IMR-90 (cell line): ENCODE results near the gene TCF20. TPM values are rescaled to one million over a fixed set of nuclear protein-coding genes. Genes with fewer than 3 reads are reported as not detected.

ENCODE experiments used
- ATAC-seq: fragments of 200-7000 bp; cut with Tn5 transposase; 2 replicates; pipeline ENCODE4 v1.9.1; 2020; ENCODE audit warnings: low read depth, mild to moderate bottlenecking, moderate library complexity
- BruUV-seq: library from RNA; stranded (reverse); fragments of 400-500 nt; replicated peaks from 2 replicates; lab custom pipeline; 2021; lab: Mats Ljungman, UMichigan
- CTCF ChIA-PET: fragments of 300-600 bp; formaldehyde crosslinking; extraction: SDS; loops from one replicate; lab custom pipeline; 2021; ENCODE audit warnings: antibody characterized with exemption; lab: Yijun Ruan, JAX
- POLR2A ChIA-PET: fragments of 300-600 bp; sonication (Branson Sonifier 250); formaldehyde crosslinking; loops from one replicate; lab custom pipeline; 2022; ENCODE audit warnings: antibody characterized with exemption; ENCODE audit not compliant: unreplicated experiment; lab: Charles Lee
- DNase-seq: peaks from one replicate; pipeline ENCODE4 v3.0.0; 2013
- H2AFZ ChIP-seq: replicated peaks from 2 replicates; pipeline ENCODE3; 2013; ENCODE audit warnings: low read length, mild to moderate bottlenecking; ENCODE audit not compliant: poor library complexity
- H2AK5ac ChIP-seq: 2 replicates; pipeline ENCODE4 v1.6.1; 2013; ENCODE audit warnings: low read depth, low read length, inconsistent platforms
- H2AK9ac ChIP-seq: replicated peaks from 2 replicates; pipeline ENCODE3; 2013; ENCODE audit warnings: mild to moderate bottlenecking, low read depth, low read length, moderate library complexity; ENCODE audit not compliant: poor library complexity
- H2BK120ac ChIP-seq: 2 replicates; pipeline ENCODE4 v1.6.1; 2013; ENCODE audit warnings: low read depth, low read length, inconsistent platforms
- H2BK15ac ChIP-seq: 3 replicates; pipeline ENCODE4 v1.6.1; 2013; ENCODE audit warnings: low read depth, low read length, inconsistent platforms
- H2BK20ac ChIP-seq: 2 replicates; pipeline ENCODE4 v1.6.1; 2013; ENCODE audit warnings: low read depth, mild to moderate bottlenecking, inconsistent platforms, low read length, moderate library complexity
- H2BK5ac ChIP-seq: 2 replicates; pipeline ENCODE4 v1.6.1; 2013; ENCODE audit warnings: mild to moderate bottlenecking, low read depth, low read length, inconsistent platforms; ENCODE audit not compliant: poor library complexity, severe bottlenecking
- H3K14ac ChIP-seq: replicated peaks from 2 replicates; pipeline ENCODE4 v1.6.1; 2013; ENCODE audit warnings: low read depth, low read length, inconsistent platforms
- H3K18ac ChIP-seq: 2 replicates; pipeline ENCODE4 v1.6.1; 2013; ENCODE audit warnings: low read depth, low read length, control low read depth
- H3K23ac ChIP-seq: 2 replicates; pipeline ENCODE4 v1.6.1; 2013; ENCODE audit warnings: low read depth, low read length, inconsistent platforms
- H3K27ac ChIP-seq: 2 replicates; pipeline ENCODE4 v1.5.1; 2013; ENCODE audit warnings: mild to moderate bottlenecking, control low read depth, low read length; ENCODE audit not compliant: insufficient read depth
- H3K27me3 ChIP-seq: 2 replicates; pipeline ENCODE4 v1.6.1; 2013; ENCODE audit warnings: low read length; ENCODE audit not compliant: control insufficient read depth, insufficient read depth
- H3K36me3 ChIP-seq: 2 replicates; pipeline ENCODE4 v1.6.1; 2013; ENCODE audit warnings: low read length, mixed read lengths; ENCODE audit not compliant: control insufficient read depth, insufficient read depth
- H3K4ac ChIP-seq: 2 replicates; pipeline ENCODE4 v1.6.1; 2013; ENCODE audit warnings: low read depth, low read length, inconsistent platforms
- H3K4me1 ChIP-seq: 2 replicates; pipeline ENCODE4 v1.6.1; 2013; ENCODE audit warnings: low read length, mixed read lengths; ENCODE audit not compliant: control insufficient read depth, insufficient read depth
- H3K4me2 ChIP-seq: 2 replicates; pipeline ENCODE4 v1.6.1; 2013; ENCODE audit warnings: low read depth, mild to moderate bottlenecking, control low read depth, low read length, moderate library complexity
- H3K4me3 ChIP-seq: 2 replicates; pipeline ENCODE4 v1.5.1; 2013; ENCODE audit warnings: low read depth, mild to moderate bottlenecking, control low read depth, low read length, moderate library complexity; ENCODE audit not compliant: insufficient read depth
- H3K56ac ChIP-seq: 2 replicates; pipeline ENCODE4 v1.6.1; 2013; ENCODE audit warnings: low read length, inconsistent platforms; ENCODE audit not compliant: insufficient read depth; ENCODE audit errors: extremely low read depth
- H3K79me1 ChIP-seq, 2 experiments: 2 replicates each; pipeline ENCODE4 v1.6.1; 2013; ENCODE audit warnings: low read length in 2 of 2, inconsistent platforms in 1 of 2, low read depth in 1 of 2
- H3K9ac ChIP-seq: 2 replicates; pipeline ENCODE4 v1.6.1; 2013; ENCODE audit warnings: low read depth, low read length, control low read depth
- H3K9me1 ChIP-seq: 2 replicates; pipeline ENCODE4 v1.6.1; 2013; ENCODE audit warnings: low read length, inconsistent platforms; ENCODE audit not compliant: insufficient read depth
- H3K9me3 ChIP-seq: 2 replicates; pipeline ENCODE4 v1.6.1; 2013; ENCODE audit warnings: low read length; ENCODE audit not compliant: control insufficient read depth, insufficient read depth
- H4K20me1 ChIP-seq: 2 replicates; pipeline ENCODE4 v1.6.1; 2013; ENCODE audit warnings: low read length, inconsistent platforms; ENCODE audit not compliant: insufficient read depth
- H4K5ac ChIP-seq: 2 replicates; pipeline ENCODE4 v1.6.1; 2013; ENCODE audit warnings: mild to moderate bottlenecking, low read depth, low read length, control low read depth
- H4K8ac ChIP-seq, 2 experiments: 2 replicates each; pipeline ENCODE4 v1.6.1; 2013; ENCODE audit warnings: low read depth in 2 of 2, low read length in 2 of 2, control low read depth in 1 of 2, inconsistent platforms in 1 of 2
- H4K91ac ChIP-seq: 2 replicates; pipeline ENCODE4 v1.6.1; 2013; ENCODE audit warnings: low read depth, low read length, inconsistent platforms; ENCODE audit not compliant: insufficient read depth
- BHLHE40 ChIP-seq: fragments of 150-350 bp; IDR thresholded peaks from 2 replicates; pipeline ENCODE4 v1.6.1; 2016; ENCODE audit warnings: mild to moderate bottlenecking, low read depth, low read length
- CEBPB ChIP-seq: IDR thresholded peaks from 2 replicates; pipeline ENCODE4 v1.6.1; 2012; ENCODE audit warnings: low read depth, low read length, improper control_type of control experiment
- CHD1 ChIP-seq: IDR thresholded peaks from 2 replicates; pipeline ENCODE4 v1.6.1; 2012; ENCODE audit warnings: low read depth, low read length, improper control_type of control experiment
- FOS ChIP-seq: fragments of 150-350 bp; IDR thresholded peaks from 2 replicates; pipeline ENCODE4 v1.6.1; 2016; ENCODE audit warnings: low read depth, low read length
- MAFK ChIP-seq: IDR thresholded peaks from 2 replicates; pipeline ENCODE4 v1.6.1; 2012; ENCODE audit warnings: low read depth, low read length, improper control_type of control experiment
- MAZ ChIP-seq: IDR thresholded peaks from 2 replicates; pipeline ENCODE4 v1.6.1; 2012; ENCODE audit warnings: low read depth, mild to moderate bottlenecking, low read length, improper control_type of control experiment, moderate library complexity, borderline replicate concordance
- MXI1 ChIP-seq: IDR thresholded peaks from 2 replicates; pipeline ENCODE4 v1.6.1; 2012; ENCODE audit warnings: low read depth, mild to moderate bottlenecking, low read length, moderate library complexity, borderline replicate concordance
- NFE2L2 ChIP-seq: fragments of 150-350 bp; IDR thresholded peaks from 2 replicates; pipeline ENCODE4 v1.6.1; 2016; ENCODE audit warnings: low read depth, mild to moderate bottlenecking, low read length
- POLR2A ChIP-seq: IDR thresholded peaks from 2 replicates; pipeline ENCODE4 v1.6.1; 2012; ENCODE audit warnings: mild to moderate bottlenecking, low read depth, low read length
- RAD21 ChIP-seq: IDR thresholded peaks from 2 replicates; pipeline ENCODE4 v1.6.1; 2012; ENCODE audit warnings: low read length, improper control_type of control experiment
- RCOR1 ChIP-seq: IDR thresholded peaks from 2 replicates; pipeline ENCODE4 v1.6.1; 2012; ENCODE audit warnings: mild to moderate bottlenecking, low read length, improper control_type of control experiment; ENCODE audit not compliant: insufficient replicate concordance
- RFX5 ChIP-seq: IDR thresholded peaks from 2 replicates; pipeline ENCODE4 v1.8.0; 2012; ENCODE audit warnings: low read depth, mild to moderate bottlenecking, low read length, moderate library complexity
- SMC3 ChIP-seq: fragments of 150-350 bp; IDR thresholded peaks from 2 replicates; pipeline ENCODE4 v1.6.1; 2016; ENCODE audit warnings: low read depth, mild to moderate bottlenecking, antibody characterized with exemption, low read length, moderate library complexity
- WGBS, 2 experiments: methylation state at CpG; one replicate each; pipeline versions ENCODE4 v1.1.5 to v1.1.7; 2013; ENCODE audit warnings: missing lambda C conversion rate in 2 of 2; ENCODE audit not compliant: insufficient read length in 1 of 2; ENCODE audit errors: extremely low coverage in 2 of 2; 5-methylcytosine and 5-hydroxymethylcytosine counted together
- dilution Hi-C: fragments of 300-500 bp; cut with HindIII; formaldehyde crosslinking; loops from one replicate; pipeline ENCODE4 v1.14.3; 2018; ENCODE audit warnings: low sequenced_read_pairs; ENCODE audit not compliant: unreplicated experiment
- in situ Hi-C: fragments of 300-500 bp; cut with MboI; formaldehyde crosslinking; loops from 3 replicates; pipeline ENCODE4 v1.14.3; 2019; ENCODE audit warnings: low sequenced_read_pairs, inconsistent platforms, mixed read lengths
- intact Hi-C: fragments of 100-400 bp; cut with micrococcal nuclease; formaldehyde crosslinking; loops from 2 replicates; pipeline ENCODE4 v1.10.0; 2022
- polyA plus RNA-seq, 3 experiments: library from polyadenylated mRNA; depleted of rRNA; stranded (reverse); fragments of >200 nt; gene quantifications; 2 replicates each; pipeline ENCODE4 v1.2.3, GENCODE V29; 2012; ENCODE audit warnings: low replicate concordance in 1 of 3
- total RNA-seq: library from RNA; depleted of rRNA; stranded (reverse); fragments of >200 nt; gene quantifications from 2 replicates; pipeline ENCODE4 v1.2.3, GENCODE V29; 2012
- TF ChIP-seq, protein P1 (sequence below): conservative IDR thresholded peaks from 2 replicates; pipeline ENCODE4 v1.5.1; 2012; ENCODE audit warnings: mild to moderate bottlenecking, low read depth, low read length, improper control_type of control experiment
- TF ChIP-seq, protein P2 (sequence below): fragments of 150-350 bp; IDR thresholded peaks from 2 replicates; pipeline ENCODE4 v1.6.1; 2016; ENCODE audit warnings: low read depth, mild to moderate bottlenecking, low read length, moderate library complexity, borderline replicate concordance
- TF ChIP-seq, protein P3 (sequence below): fragments of 150-350 bp; IDR thresholded peaks from 2 replicates; pipeline ENCODE4 v1.6.1; 2017; ENCODE audit warnings: mild to moderate bottlenecking, antibody characterized with exemption, low read length, low read depth

Gene TCF20
- total and polyA plus RNA-seq, 2 of the 4 experiments (the other 2 are of a cell fraction), result 8.9 to 23.7 TPM

DNA sequence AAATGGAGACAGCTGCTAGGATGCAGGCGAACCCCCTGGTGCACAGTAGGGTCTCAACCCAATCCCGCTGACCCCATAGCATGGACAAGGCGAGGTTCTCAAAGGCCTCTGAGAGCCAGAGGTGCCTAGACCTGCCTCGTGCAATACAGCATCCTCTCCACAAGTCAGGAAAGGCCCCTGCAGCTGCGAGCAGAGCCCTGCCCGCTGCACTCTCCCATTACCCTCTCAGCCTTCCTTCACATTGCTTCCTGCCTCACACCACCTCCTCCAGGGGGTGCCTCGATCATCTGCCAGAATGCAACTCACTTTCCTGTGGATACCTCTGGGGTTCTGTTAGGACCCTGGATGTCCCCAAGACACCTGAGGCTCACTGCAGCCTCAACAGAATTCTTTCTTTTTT, 42.8 kb upstream of the TCF20 start:
- no peak overlapping the region for H4K8ac ChIP-seq
- H2BK5ac ChIP-seq, result no peak overlapping the region
- H3K79me1 ChIP-seq, result no peaks in the 10 kb centered on the region
- no CpG with 5 or more reads among the region's 7 CpGs for WGBS, 2 experiments
- DNase-seq (no peak), ATAC-seq (no peak)
- H3K27ac ChIP-seq, result no peak overlapping the region
- no peaks in the 10 kb centered on the region for H3K9me3 ChIP-seq
- H2BK120ac ChIP-seq, result no peak overlapping the region
- H3K9me1 ChIP-seq, result no peaks in the 10 kb centered on the region
- no peak overlapping the region for H4K5ac ChIP-seq
- H2AK5ac ChIP-seq, result no peak overlapping the region
- no peak overlapping the region for H3K56ac ChIP-seq
- no peak overlapping the region for H2BK15ac ChIP-seq
- no peak overlapping the region for H2BK20ac ChIP-seq
- no peaks in the 10 kb centered on the region; the same call in none of the 2 replicates for H4K20me1 ChIP-seq
- CTCF ChIA-PET, result no interaction called here
- H2AFZ ChIP-seq, result no peak overlapping the region
- H3K23ac ChIP-seq, result no peak overlapping the region
- H3K18ac ChIP-seq, result no peak overlapping the region
- H3K27me3 ChIP-seq, result peaks cover 24% of the 10 kb centered on the region
- in situ Hi-C loops (no loop called here), dilution Hi-C loops (no loop called here), intact Hi-C loops (loop anchor here (5.0 kb wide), 1 partner anchor 221 kb away; the partner anchor contains the start of gene NDUFA6)
- H2AK9ac ChIP-seq, result no peak overlapping the region
- no peak overlapping the region for H3K14ac ChIP-seq
- TF ChIP-seq SMC3, result no peak
- no peak for TF ChIP-seq FOS
- TF ChIP-seq, protein P1, sequence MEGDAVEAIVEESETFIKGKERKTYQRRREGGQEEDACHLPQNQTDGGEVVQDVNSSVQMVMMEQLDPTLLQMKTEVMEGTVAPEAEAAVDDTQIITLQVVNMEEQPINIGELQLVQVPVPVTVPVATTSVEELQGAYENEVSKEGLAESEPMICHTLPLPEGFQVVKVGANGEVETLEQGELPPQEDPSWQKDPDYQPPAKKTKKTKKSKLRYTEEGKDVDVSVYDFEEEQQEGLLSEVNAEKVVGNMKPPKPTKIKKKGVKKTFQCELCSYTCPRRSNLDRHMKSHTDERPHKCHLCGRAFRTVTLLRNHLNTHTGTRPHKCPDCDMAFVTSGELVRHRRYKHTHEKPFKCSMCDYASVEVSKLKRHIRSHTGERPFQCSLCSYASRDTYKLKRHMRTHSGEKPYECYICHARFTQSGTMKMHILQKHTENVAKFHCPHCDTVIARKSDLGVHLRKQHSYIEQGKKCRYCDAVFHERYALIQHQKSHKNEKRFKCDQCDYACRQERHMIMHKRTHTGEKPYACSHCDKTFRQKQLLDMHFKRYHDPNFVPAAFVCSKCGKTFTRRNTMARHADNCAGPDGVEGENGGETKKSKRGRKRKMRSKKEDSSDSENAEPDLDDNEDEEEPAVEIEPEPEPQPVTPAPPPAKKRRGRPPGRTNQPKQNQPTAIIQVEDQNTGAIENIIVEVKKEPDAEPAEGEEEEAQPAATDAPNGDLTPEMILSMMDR, result no peak
- no peak for TF ChIP-seq MXI1
- TF ChIP-seq MAFK, result no peak
- TF ChIP-seq CEBPB, result no peak
- TF ChIP-seq BHLHE40, result no peak
- TF ChIP-seq CHD1, result no peak
- TF ChIP-seq, protein P2, sequence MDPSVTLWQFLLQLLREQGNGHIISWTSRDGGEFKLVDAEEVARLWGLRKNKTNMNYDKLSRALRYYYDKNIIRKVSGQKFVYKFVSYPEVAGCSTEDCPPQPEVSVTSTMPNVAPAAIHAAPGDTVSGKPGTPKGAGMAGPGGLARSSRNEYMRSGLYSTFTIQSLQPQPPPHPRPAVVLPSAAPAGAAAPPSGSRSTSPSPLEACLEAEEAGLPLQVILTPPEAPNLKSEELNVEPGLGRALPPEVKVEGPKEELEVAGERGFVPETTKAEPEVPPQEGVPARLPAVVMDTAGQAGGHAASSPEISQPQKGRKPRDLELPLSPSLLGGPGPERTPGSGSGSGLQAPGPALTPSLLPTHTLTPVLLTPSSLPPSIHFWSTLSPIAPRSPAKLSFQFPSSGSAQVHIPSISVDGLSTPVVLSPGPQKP, result no peak
- no peak for TF ChIP-seq NFE2L2
- no peak for TF ChIP-seq RFX5
- TF ChIP-seq POLR2A, result no peak
- TF ChIP-seq, protein P3, sequence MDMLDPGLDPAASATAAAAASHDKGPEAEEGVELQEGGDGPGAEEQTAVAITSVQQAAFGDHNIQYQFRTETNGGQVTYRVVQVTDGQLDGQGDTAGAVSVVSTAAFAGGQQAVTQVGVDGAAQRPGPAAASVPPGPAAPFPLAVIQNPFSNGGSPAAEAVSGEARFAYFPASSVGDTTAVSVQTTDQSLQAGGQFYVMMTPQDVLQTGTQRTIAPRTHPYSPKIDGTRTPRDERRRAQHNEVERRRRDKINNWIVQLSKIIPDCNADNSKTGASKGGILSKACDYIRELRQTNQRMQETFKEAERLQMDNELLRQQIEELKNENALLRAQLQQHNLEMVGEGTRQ, result no peak
- TF ChIP-seq RCOR1, result no peak
- TF ChIP-seq MAZ, result no peak
- TF ChIP-seq RAD21, result no peak
- POLR2A ChIA-PET, result no interaction called here
- no peak overlapping the region for H4K91ac ChIP-seq
- no peak overlapping the region for H3K4ac ChIP-seq
- no peaks in the 10 kb centered on the region for H3K36me3 ChIP-seq
- H3K4me3 ChIP-seq, result no peak overlapping the region
- no peak overlapping the region for H3K4me2 ChIP-seq
- no TSS peak for BruUV-seq
- no peak overlapping the region for H3K9ac ChIP-seq
- no peaks in the 10 kb centered on the region for H3K4me1 ChIP-seq
